K562 (cell line): Measurements from ENCODE around the gene FTO. TPM values are rescaled to one million over a fixed set of nuclear protein-coding genes. Genes with fewer than 3 reads are reported as not detected.

Experiments
- ATAC-seq: fragments of 200-7000 bp; cut with Tn5 transposase; 3 replicates; pipeline ENCODE4 v1.9.1; 2020; ENCODE audit warnings: moderate library complexity
- BruUV-seq: library from RNA; stranded (reverse); fragments of 400-500 nt; replicated peaks from 2 replicates; lab custom pipeline; 2021; lab: Mats Ljungman, UMichigan
- CTCF ChIA-PET: fragments of 300-600 bp; formaldehyde crosslinking; extraction: SDS; loops from one replicate; lab custom pipeline; 2021; ENCODE audit warnings: low intra/inter-chr PET ratio; lab: Yijun Ruan, JAX
- POLR2A ChIA-PET: fragments of 300-600, 350-650 bp; sonication (Branson Sonifier 250); formaldehyde crosslinking; extraction: SDS; loops from one replicate; lab custom pipeline; 2021; ENCODE audit warnings: antibody characterized with exemption, inconsistent platforms; lab: Yijun Ruan, JAX
- DNase-seq, 4 experiments: peaks; one replicate each; pipeline versions ENCODE4 v3.0.0 to v3.0.0-alpha.2; 2011 to 2018; ENCODE audit warnings: low spot score in 3 of 4, mixed read lengths in 3 of 4; ENCODE audit errors: extremely low read depth in 1 of 4
- FAIRE-seq: peaks from 2 replicates; lab custom pipeline; 2011; peaks lifted over from hg19 to GRCh38; lab: Jason Lieb, UNC
- H2AFZ ChIP-seq: 2 replicates; pipeline ENCODE4 v1.6.0; 2011; ENCODE audit warnings: low read depth, low read length, control low read depth, inconsistent platforms
- H3K27ac ChIP-seq: fragments of 200-600 bp; 3 replicates; pipeline ENCODE4 v1.8.0; 2011; ENCODE audit warnings: low read depth, mild to moderate bottlenecking, control low read depth, inconsistent platforms, low read length, moderate library complexity, mixed read lengths; ENCODE audit errors: extremely low read depth
- H3K27me3 ChIP-seq, 2 experiments: fragments of 300-600 bp in 1 of 2; 2 replicates in 1 of 2; 3 replicates in 1 of 2; pipeline versions ENCODE4 v1.6.0 to v1.8.0; 2011; ENCODE audit warnings: inconsistent platforms in 2 of 2, low read length in 2 of 2, mild to moderate bottlenecking in 1 of 2, mixed read lengths in 1 of 2, moderate library complexity in 1 of 2; ENCODE audit not compliant: control insufficient read depth in 2 of 2, insufficient read depth in 2 of 2
- H3K36me3 ChIP-seq: fragments of 300-600 bp; 3 replicates; pipeline ENCODE4 v1.8.0; 2011; ENCODE audit warnings: mild to moderate bottlenecking, low read length, inconsistent platforms; ENCODE audit not compliant: control insufficient read depth, insufficient read depth
- H3K4me1 ChIP-seq, 2 experiments: fragments of 200-600 bp in 1 of 2; replicated peaks in 1 of 2; 2 replicates in 1 of 2; 3 replicates in 1 of 2; pipeline versions ENCODE4 v1.5.1 to v1.8.0; 2011; ENCODE audit warnings: inconsistent platforms in 2 of 2, low read length in 2 of 2, mild to moderate bottlenecking in 1 of 2, mixed read lengths in 1 of 2, moderate library complexity in 1 of 2; ENCODE audit not compliant: control insufficient read depth in 2 of 2, insufficient read depth in 2 of 2
- H3K4me2 ChIP-seq: 2 replicates; pipeline ENCODE4 v1.6.1; 2011; ENCODE audit warnings: low read length, control low read depth, inconsistent platforms, mixed read lengths; ENCODE audit not compliant: insufficient read depth
- H3K4me3 ChIP-seq: fragments of 200-600 bp; sonication (generic), shearing (Covaris generic); 2 replicates; pipeline ENCODE4 v1.5.1; 2016; ENCODE audit warnings: control low read depth, inconsistent platforms
- H3K79me2 ChIP-seq: fragments of 200-600 bp; 3 replicates; pipeline ENCODE4 v1.8.0; 2011; ENCODE audit warnings: low read length, inconsistent platforms; ENCODE audit not compliant: control insufficient read depth, insufficient read depth
- H3K9ac ChIP-seq, 2 experiments: 2 replicates each; pipeline versions ENCODE4 v1.6.0 to v1.6.1; 2011; ENCODE audit warnings: low read depth in 2 of 2, low read length in 2 of 2, control low read depth in 1 of 2, inconsistent platforms in 1 of 2, mild to moderate bottlenecking in 1 of 2, mixed read lengths in 1 of 2; ENCODE audit not compliant: insufficient read depth in 1 of 2
- H3K9me1 ChIP-seq: one replicate; pipeline ENCODE4 v1.6.0; 2011; ENCODE audit warnings: inconsistent platforms, mild to moderate bottlenecking, low read length, moderate library complexity; ENCODE audit not compliant: control insufficient read depth, insufficient read depth
- H3K9me3 ChIP-seq: replicated peaks from 2 replicates; pipeline ENCODE4 v1.5.1; 2011; ENCODE audit warnings: low read depth, low read length, inconsistent platforms; ENCODE audit not compliant: control insufficient read depth, insufficient read depth
- H4K20me1 ChIP-seq: replicated peaks from 2 replicates; pipeline ENCODE4 v1.6.1; 2011; ENCODE audit warnings: low read length, inconsistent platforms, mixed read lengths; ENCODE audit not compliant: control insufficient read depth, insufficient read depth
- BCOR ChIP-seq: fragments of 450-650 bp; IDR thresholded peaks from 2 replicates; pipeline ENCODE4 v1.6.1; 2016
- DDX20 ChIP-seq: fragments of 450-650 bp; IDR thresholded peaks from 2 replicates; pipeline ENCODE4 v1.6.1; 2016; ENCODE audit warnings: missing genetic modification characterization, low read depth, mild to moderate bottlenecking, missing compliant biosample characterization, moderate library complexity
- GABPB1 ChIP-seq: sonication (generic); formaldehyde crosslinking; IDR thresholded peaks from 2 replicates; pipeline ENCODE4 v1.8.0; 2022; ENCODE audit warnings: mild to moderate bottlenecking, missing genetic modification reagents
- XRCC5 ChIP-seq: fragments of 200-400 bp; formaldehyde crosslinking; IDR thresholded peaks from 2 replicates; pipeline ENCODE4 v1.6.1; 2017; ENCODE audit warnings: low read depth, mild to moderate bottlenecking, low read length
- ZNF12 ChIP-seq: sonication (generic); formaldehyde crosslinking; IDR thresholded peaks from 2 replicates; pipeline ENCODE4 v1.4.0; 2020; ENCODE audit warnings: mild to moderate bottlenecking, missing genetic modification reagents
- WGBS: fragments of 100-300 bp; shearing (Covaris generic); methylation state at CpG from one replicate; pipeline ENCODE4 v1.1.6; 2016; ENCODE audit warnings: low coverage, mixed read lengths; ENCODE audit not compliant: insufficient coverage; ENCODE audit errors: missing lambda C conversion rate; 5-methylcytosine and 5-hydroxymethylcytosine counted together
- in situ Hi-C: fragments of 300-500 bp; cut with MboI; formaldehyde crosslinking; loops from 4 replicates; pipeline ENCODE4 v1.15.0; 2018; ENCODE audit warnings: inconsistent platforms, mixed read lengths
- intact Hi-C: fragments of 100-400 bp; cut with micrococcal nuclease; formaldehyde crosslinking; loops from 2 replicates; pipeline ENCODE4 v1.14.2; 2022
- polyA plus RNA-seq, 8 experiments: library from polyadenylated mRNA; depleted of rRNA in 4 of 8; stranded (reverse) in 5 of 8; unstranded in 3 of 8; fragments of >200 nt; fragmentation: Nextera tagmentation in 2 of 8; fragmentation: Illumina TruSeq in 1 of 8; extraction: Ambion mirVana in 2 of 8; extraction: Trizol in 1 of 8; gene quantifications; 2 replicates each; pipeline versions ENCODE4 v1.2.1 to v1.2.3, GENCODE V29; 2011 to 2014; ENCODE audit warnings: inconsistent platforms in 1 of 8, missing spikeins in 1 of 8
- total RNA-seq, 7 experiments: library from RNA; depleted of rRNA in 6 of 7; stranded (reverse); fragments of >200 nt in 6 of 7; fragmentation: Illumina TruSeq in 2 of 7; extraction: Trizol in 2 of 7; gene quantifications; 2 replicates each; pipeline versions ENCODE4 v1.2.1 to v1.2.3, GENCODE V29; 2011 to 2021; ENCODE audit warnings: low replicate concordance in 1 of 7
- TF ChIP-seq, protein P1 (sequence below): fragments of 450-650 bp; IDR thresholded peaks from 2 replicates; pipeline ENCODE4 v1.6.1; 2016
- TF ChIP-seq, protein P2 (sequence below): fragments of 250-450 bp; sonication (Bioruptor Pico); IDR thresholded peaks from 2 replicates; pipeline ENCODE4 v1.5.0; 2021
- TF ChIP-seq, protein P3 (sequence below), 2 experiments: fragments of 450-650 bp; formaldehyde crosslinking in 1 of 2; IDR thresholded peaks; 2 replicates each; pipeline versions ENCODE4 v1.4.0 to v1.6.1; 2014 to 2020; ENCODE audit warnings: mild to moderate bottlenecking in 2 of 2, borderline replicate concordance in 1 of 2, low read depth in 1 of 2

FTO gene
- total and polyA plus RNA-seq, 9 of the 15 experiments (the other 6 are each of a cell fraction or from before 2014, with no cell fraction given) = 11.3 to 27.7 (median 25.5) TPM

DNA sequence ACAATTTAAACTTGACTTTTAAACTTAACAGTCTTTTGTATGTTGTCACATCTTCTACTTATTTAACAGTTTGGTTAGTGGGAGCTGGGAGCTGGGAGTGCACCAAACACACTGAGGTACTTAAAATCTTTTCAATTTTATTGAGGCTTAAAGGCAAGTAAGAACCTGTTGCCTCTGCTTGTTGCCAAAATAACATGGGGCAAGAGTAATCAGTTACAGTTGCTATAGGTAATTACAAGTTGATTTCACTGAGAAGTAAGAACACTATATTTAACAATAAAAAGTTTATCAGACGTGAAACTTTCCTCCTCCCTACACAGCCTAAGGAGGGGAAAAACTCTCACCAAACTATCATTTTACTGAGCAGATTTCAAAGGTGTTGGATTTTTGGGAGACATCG, 135.2 kb downstream of the FTO start:
- TF ChIP-seq, protein P1, sequence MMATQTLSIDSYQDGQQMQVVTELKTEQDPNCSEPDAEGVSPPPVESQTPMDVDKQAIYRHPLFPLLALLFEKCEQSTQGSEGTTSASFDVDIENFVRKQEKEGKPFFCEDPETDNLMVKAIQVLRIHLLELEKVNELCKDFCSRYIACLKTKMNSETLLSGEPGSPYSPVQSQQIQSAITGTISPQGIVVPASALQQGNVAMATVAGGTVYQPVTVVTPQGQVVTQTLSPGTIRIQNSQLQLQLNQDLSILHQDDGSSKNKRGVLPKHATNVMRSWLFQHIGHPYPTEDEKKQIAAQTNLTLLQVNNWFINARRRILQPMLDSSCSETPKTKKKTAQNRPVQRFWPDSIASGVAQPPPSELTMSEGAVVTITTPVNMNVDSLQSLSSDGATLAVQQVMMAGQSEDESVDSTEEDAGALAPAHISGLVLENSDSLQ = no peak
- TF ChIP-seq, protein P2, sequence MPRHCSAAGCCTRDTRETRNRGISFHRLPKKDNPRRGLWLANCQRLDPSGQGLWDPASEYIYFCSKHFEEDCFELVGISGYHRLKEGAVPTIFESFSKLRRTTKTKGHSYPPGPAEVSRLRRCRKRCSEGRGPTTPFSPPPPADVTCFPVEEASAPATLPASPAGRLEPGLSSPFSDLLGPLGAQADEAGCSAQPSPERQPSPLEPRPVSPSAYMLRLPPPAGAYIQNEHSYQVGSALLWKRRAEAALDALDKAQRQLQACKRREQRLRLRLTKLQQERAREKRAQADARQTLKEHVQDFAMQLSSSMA = no peak
- TF ChIP-seq GABPB1 (CRISPR knock-in tag) (no peak), BCOR (no peak), ZNF12 (CRISPR knock-in tag) (no peak), DDX20 (tag) (no peak), XRCC5 (no peak)
- TF ChIP-seq, protein P3, sequence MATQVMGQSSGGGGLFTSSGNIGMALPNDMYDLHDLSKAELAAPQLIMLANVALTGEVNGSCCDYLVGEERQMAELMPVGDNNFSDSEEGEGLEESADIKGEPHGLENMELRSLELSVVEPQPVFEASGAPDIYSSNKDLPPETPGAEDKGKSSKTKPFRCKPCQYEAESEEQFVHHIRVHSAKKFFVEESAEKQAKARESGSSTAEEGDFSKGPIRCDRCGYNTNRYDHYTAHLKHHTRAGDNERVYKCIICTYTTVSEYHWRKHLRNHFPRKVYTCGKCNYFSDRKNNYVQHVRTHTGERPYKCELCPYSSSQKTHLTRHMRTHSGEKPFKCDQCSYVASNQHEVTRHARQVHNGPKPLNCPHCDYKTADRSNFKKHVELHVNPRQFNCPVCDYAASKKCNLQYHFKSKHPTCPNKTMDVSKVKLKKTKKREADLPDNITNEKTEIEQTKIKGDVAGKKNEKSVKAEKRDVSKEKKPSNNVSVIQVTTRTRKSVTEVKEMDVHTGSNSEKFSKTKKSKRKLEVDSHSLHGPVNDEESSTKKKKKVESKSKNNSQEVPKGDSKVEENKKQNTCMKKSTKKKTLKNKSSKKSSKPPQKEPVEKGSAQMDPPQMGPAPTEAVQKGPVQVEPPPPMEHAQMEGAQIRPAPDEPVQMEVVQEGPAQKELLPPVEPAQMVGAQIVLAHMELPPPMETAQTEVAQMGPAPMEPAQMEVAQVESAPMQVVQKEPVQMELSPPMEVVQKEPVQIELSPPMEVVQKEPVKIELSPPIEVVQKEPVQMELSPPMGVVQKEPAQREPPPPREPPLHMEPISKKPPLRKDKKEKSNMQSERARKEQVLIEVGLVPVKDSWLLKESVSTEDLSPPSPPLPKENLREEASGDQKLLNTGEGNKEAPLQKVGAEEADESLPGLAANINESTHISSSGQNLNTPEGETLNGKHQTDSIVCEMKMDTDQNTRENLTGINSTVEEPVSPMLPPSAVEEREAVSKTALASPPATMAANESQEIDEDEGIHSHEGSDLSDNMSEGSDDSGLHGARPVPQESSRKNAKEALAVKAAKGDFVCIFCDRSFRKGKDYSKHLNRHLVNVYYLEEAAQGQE (IDR thresholded peaks at IDR 0.05; ENCODE audit: borderline replicate concordance) = no peak
- TF ChIP-seq, protein P3 (CRISPR knock-in tag; IDR thresholded peaks at IDR 0.05; ENCODE audit: low read depth) = no peak
- intact Hi-C loops (no loop called here), in situ Hi-C loops (no loop called here)
- CTCF ChIA-PET = no interaction called here
- H3K27ac ChIP-seq = no peak overlapping the region
- no peak overlapping the region for H3K4me3 ChIP-seq
- no peaks in the 10 kb centered on the region for H3K36me3 ChIP-seq
- no peak overlapping the region for H3K4me2 ChIP-seq
- FAIRE-seq (no peak), ATAC-seq (no peak), DNase-seq (no peak)
- 0 out of 5 replicates have a peak, but pooled peaks cover 0 to 3% of the 10 kb centered on the region in 2 experiments for H3K4me1 ChIP-seq
- H2AFZ ChIP-seq = no peak overlapping the region
- no peaks in the 10 kb centered on the region for H3K9me1 ChIP-seq
- H3K79me2 ChIP-seq = no peaks in the 10 kb centered on the region
- no peaks in the 10 kb centered on the region for H3K27me3 ChIP-seq
- no peaks in the 10 kb centered on the region for H4K20me1 ChIP-seq
- POLR2A ChIA-PET = no interaction called here
- WGBS = 45% methylated on average over 2 of the region's 2 CpGs
- H3K9me3 ChIP-seq = no peaks in the 10 kb centered on the region
- H3K9ac ChIP-seq = no peak overlapping the region
- no TSS peak for BruUV-seq
